Stimulated activated naive B cell treated with anti-CD40 and anti-IgM and Interleukin-4, amounts not matched to agents 10 μg/mL and 1 μg/mL and 100 μg/mL, for 72 hours (primary cell): ENCODE data around the gene TDRD10.

Experiments
- ATAC-seq, 2 donors: fragments of 150-1000 bp; cut with Tn5 transposase; replicated peaks; 2 replicates each; pipeline ENCODE4 v1.10.0; 2021; ENCODE audit warnings: moderate library complexity in 1 of 2
- DNase-seq: peaks from one replicate; pipeline ENCODE4 v3.0.0; 2021
- H3K27ac Mint-ChIP-seq: one replicate; pipeline ENCODE4 v1.8.0; 2022; ENCODE audit warnings: mild to moderate bottlenecking, mixed read lengths
- H3K27me3 Mint-ChIP-seq, 2 donors: one replicate each; pipeline ENCODE4 v1.8.0; 2022; ENCODE audit warnings: mixed read lengths in 2 of 2
- H3K36me3 Mint-ChIP-seq, 2 donors: one replicate each; pipeline ENCODE4 v1.8.0; 2022; ENCODE audit warnings: mixed read lengths in 2 of 2, mild to moderate bottlenecking in 1 of 2
- H3K4me1 Mint-ChIP-seq, 2 donors: one replicate each; pipeline ENCODE4 v1.8.0; 2022; ENCODE audit warnings: mixed read lengths in 2 of 2, mild to moderate bottlenecking in 1 of 2
- H3K4me3 Mint-ChIP-seq, 2 donors: one replicate each; pipeline ENCODE4 v1.8.0; 2022; ENCODE audit warnings: mild to moderate bottlenecking in 2 of 2, mixed read lengths in 2 of 2, moderate library complexity in 1 of 2
- H3K9me3 Mint-ChIP-seq, 2 donors: one replicate each; pipeline ENCODE4 v1.8.0; 2022; ENCODE audit warnings: mixed read lengths in 2 of 2, mild to moderate bottlenecking in 1 of 2

The TDRD10 gene

GRCh38 chr1:154546264-154547063 lies 44.4 kb downstream of the TDRD10 start:
- H3K4me1 Mint-ChIP-seq: peaks cover 15 to 24% of the 10 kb centered on the region in 2 donors
- H3K27ac Mint-ChIP-seq: no peak overlapping the region

GRCh38 chr1:154547105-154547732 lies 45.2 kb downstream of the TDRD10 start:
- Mint-ChIP-seq H3K4me3 (no peak overlapping the region), H3K27ac (no peak overlapping the region), H3K9me3 (no peaks in the 10 kb centered on the region), H3K27me3 (peaks cover 4 to 10% of the 10 kb centered on the region in 2 donors), H3K36me3 (peaks cover 14 to 37% of the 10 kb centered on the region in 2 donors), H3K4me1 (peaks cover 17 to 31% of the 10 kb centered on the region in 2 donors)
- ATAC-seq (no peak), DNase-seq (no peak)

More at GRCh38 chr1:154546264-154547063, 44.4 kb downstream of the TDRD10 start:
- peaks cover 9 to 30% of the 10 kb centered on the region in 2 donors for H3K36me3 Mint-ChIP-seq
- ATAC-seq: peak; percentile 90 to 91
- no peak overlapping the region for H3K4me3 Mint-ChIP-seq
- H3K27me3 Mint-ChIP-seq: peaks cover 10 to 15% of the 10 kb centered on the region in 2 donors
- H3K9me3 Mint-ChIP-seq: no peaks in the 10 kb centered on the region
- DNase-seq: peak; percentile 43

- no peak overlapping the region for H3K4me3 Mint-ChIP-seq
- H3K4me1 Mint-ChIP-seq: peaks cover 17 to 37% of the 10 kb centered on the region in 2 donors
- H3K9me3 Mint-ChIP-seq: no peaks in the 10 kb centered on the region
- DNase-seq (no peak), ATAC-seq (no peak)
- no peak overlapping the region for H3K27ac Mint-ChIP-seq
- H3K27me3 Mint-ChIP-seq: peaks cover 4 to 9% of the 10 kb centered on the region in 2 donors
- peaks cover 16 to 44% of the 10 kb centered on the region in 2 donors for H3K36me3 Mint-ChIP-seq
Measured at GRCh38 chr1:154548028-154548427, 46.0 kb downstream of the TDRD10 start.

GRCh38 chr1:154549202-154549770 lies 47.3 kb downstream of the TDRD10 start:
- H3K4me3 Mint-ChIP-seq: no peak overlapping the region
- H3K27ac Mint-ChIP-seq: no peak overlapping the region
- H3K36me3 Mint-ChIP-seq: peaks cover 22 to 54% of the 10 kb centered on the region in 2 donors
- ATAC-seq (no peak), DNase-seq (no peak)
- peaks cover 4 to 9% of the 10 kb centered on the region in 2 donors for H3K27me3 Mint-ChIP-seq
- peaks cover 19 to 44% of the 10 kb centered on the region in 2 donors for H3K4me1 Mint-ChIP-seq
- H3K9me3 Mint-ChIP-seq: no peaks in the 10 kb centered on the region

GRCh38 chr1:154550070-154550469 lies 48.1 kb downstream of the TDRD10 start:
- Mint-ChIP-seq H3K27me3 (peaks cover 0 to 2% of the 10 kb centered on the region in 2 donors), H3K27ac (peak overlapping the region; percentile 2), H3K9me3 (no peaks in the 10 kb centered on the region), H3K4me3 (no peak overlapping the region), H3K4me1 (peaks cover 19 to 44% of the 10 kb centered on the region in 2 donors), H3K36me3 (peaks cover 26 to 61% of the 10 kb centered on the region in 2 donors)
- DNase-seq: no peak
- no peak for ATAC-seq

- Mint-ChIP-seq H3K9me3 (no peaks in the 10 kb centered on the region), H3K36me3 (peaks cover 30 to 66% of the 10 kb centered on the region in 2 donors)
Measured at GRCh38 chr1:154550657-154551056, 48.6 kb downstream of the TDRD10 start.

GRCh38 chr1:154551474-154551873 lies 49.5 kb downstream of the TDRD10 start:
- Mint-ChIP-seq H3K27me3 (no peaks in the 10 kb centered on the region), H3K36me3 (peaks cover 31 to 73% of the 10 kb centered on the region in 2 donors), H3K4me1 (peaks cover 23 to 58% of the 10 kb centered on the region in 2 donors), H3K27ac (peak overlapping the region; percentile 59), H3K4me3 (no peak overlapping the region), H3K9me3 (no peaks in the 10 kb centered on the region)
- no peak for ATAC-seq
- no peak for DNase-seq

More at GRCh38 chr1:154550657-154551056, 48.6 kb downstream of the TDRD10 start:
- DNase-seq: no peak
- H3K4me3 Mint-ChIP-seq: no peak overlapping the region
- peaks cover 19 to 50% of the 10 kb centered on the region in 2 donors for H3K4me1 Mint-ChIP-seq
- ATAC-seq: no peak
- H3K27me3 Mint-ChIP-seq: no peaks in the 10 kb centered on the region
- peak overlapping the region; percentile 2 for H3K27ac Mint-ChIP-seq

DNA sequence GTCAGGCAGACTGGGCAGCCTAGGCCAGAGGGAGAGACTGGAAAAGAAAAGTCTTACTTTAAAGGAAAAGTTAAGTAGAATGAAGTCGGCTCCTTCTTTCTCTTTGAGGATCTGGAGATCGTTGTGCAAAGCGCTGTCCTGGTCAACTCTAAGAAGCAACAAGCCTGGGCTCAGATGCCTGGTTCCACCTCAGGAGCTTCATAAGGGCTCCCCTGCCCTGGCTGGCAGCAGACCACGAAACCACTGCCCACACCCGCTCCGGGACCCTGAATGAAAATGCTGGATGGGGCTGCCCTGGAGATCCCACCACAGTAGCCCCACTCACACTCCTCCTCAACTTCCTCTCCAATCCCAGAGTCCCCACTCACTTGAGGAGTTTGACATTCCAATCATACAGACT lies 50.0 kb downstream of the TDRD10 start:
- no peak for DNase-seq
- H3K36me3 Mint-ChIP-seq: peaks cover 33 to 74% of the 10 kb centered on the region in 2 donors
- peak overlapping the region; percentile 59 for H3K27ac Mint-ChIP-seq
- no peaks in the 10 kb centered on the region for H3K27me3 Mint-ChIP-seq
- H3K4me1 Mint-ChIP-seq: peaks cover 23 to 64% of the 10 kb centered on the region in 2 donors
- ATAC-seq: no peak
- no peak overlapping the region for H3K4me3 Mint-ChIP-seq
- H3K9me3 Mint-ChIP-seq: no peaks in the 10 kb centered on the region

DNA sequence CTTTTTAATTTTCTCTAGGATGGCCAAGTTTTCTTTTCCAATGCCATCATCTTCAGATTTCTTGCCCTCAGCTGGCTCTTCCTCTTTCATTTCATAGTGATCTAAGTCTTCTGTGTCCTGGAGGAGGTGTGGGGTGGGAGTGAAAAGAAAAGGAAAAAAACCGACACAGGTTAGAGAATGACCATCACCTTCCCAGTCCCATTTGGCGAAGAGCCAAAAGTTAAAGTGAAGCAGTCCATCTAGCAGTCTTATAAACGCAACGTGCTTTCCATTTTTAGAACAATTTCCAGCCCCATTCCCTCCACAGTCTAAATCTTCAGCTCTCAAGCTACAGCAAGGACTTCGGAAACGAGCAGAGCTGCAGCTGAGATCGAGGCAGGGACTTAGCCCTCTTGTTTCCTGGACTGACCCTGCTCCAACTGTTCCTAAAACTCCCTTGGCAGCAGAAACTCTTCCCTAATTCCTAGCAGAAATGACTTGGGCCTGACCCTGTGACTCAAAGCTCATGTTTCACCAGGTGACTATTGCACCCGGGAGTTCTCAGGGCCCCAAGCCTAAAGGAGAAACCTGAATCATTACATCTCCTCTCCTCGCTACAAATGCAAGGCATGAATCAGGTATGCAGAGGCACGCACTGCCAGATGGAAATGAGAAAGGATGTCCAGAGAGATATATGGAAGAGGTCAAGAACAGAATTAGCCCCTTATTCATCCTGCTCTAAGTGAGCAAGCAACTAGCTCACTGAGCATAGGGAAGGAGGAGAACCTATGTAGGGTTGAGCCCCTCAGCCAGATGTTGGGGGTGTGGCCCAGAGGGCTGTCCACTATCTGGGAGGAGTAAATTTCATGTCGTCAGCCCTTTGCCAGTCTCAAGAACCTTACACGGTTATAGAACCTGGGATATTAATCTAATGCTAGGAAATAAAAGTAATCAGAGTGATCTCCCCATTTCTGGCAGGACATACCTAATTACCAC lies 51.3 kb downstream of the TDRD10 start:
- H3K4me3 Mint-ChIP-seq: no peak overlapping the region
- H3K27me3 Mint-ChIP-seq: no peaks in the 10 kb centered on the region
- peaks cover 28 to 73% of the 10 kb centered on the region in 2 donors for H3K4me1 Mint-ChIP-seq
- ATAC-seq (no peak), DNase-seq (no peak)
- H3K36me3 Mint-ChIP-seq: peaks cover 33 to 74% of the 10 kb centered on the region in 2 donors
- no peak overlapping the region for H3K27ac Mint-ChIP-seq
- H3K9me3 Mint-ChIP-seq: no peaks in the 10 kb centered on the region

- Mint-ChIP-seq H3K36me3 (peaks cover 24 to 51% of the 10 kb centered on the region in 2 donors), H3K4me1 (peaks cover 21 to 60% of the 10 kb centered on the region in 2 donors), H3K9me3 (no peaks in the 10 kb centered on the region), H3K27ac (peak overlapping the region; percentile 20), H3K4me3 (peak overlapping the region; percentile 23 to 89), H3K27me3 (no peaks in the 10 kb centered on the region)
- no peak for ATAC-seq
- DNase-seq: no peak
Measured at GRCh38 chr1:154556422-154556821, 54.4 kb downstream of the TDRD10 start.

DNA sequence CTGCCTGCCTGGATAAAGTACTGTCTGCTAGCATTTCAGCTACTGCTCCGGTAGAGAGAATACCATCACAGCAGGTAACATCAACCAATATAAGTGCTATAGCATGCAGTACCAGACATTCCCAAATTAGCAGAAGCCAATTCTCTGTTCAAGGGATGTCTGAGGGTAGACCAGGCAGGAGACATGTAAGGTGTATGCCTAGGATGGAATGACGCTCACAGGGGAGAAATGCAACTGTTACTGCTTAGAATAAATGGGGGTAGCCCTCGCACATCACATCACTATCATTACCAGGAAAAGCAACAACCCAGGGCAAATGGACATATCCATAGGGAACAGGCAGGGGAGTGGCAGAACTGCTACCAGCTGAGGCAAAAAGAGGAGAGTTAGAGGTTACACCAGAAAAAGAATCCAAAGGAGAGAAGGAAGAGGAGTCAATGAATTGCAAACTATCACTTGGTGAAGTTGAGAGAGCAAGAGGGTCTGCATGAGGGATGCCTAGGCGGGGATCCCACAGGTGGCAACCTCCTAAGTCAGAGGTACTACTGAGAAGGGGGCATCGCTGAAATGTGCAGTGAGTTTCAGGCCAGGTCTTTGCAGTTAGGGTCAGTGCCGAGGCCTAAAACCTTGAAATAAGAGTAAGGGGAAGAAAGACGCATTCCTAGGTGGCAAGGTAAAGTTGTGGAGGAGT lies 55.4 kb downstream of the TDRD10 start:
- peak overlapping the region; percentile 93 for H3K27ac Mint-ChIP-seq
- no peak for DNase-seq
- no peak for ATAC-seq
- no peaks in the 10 kb centered on the region for H3K27me3 Mint-ChIP-seq
- H3K4me3 Mint-ChIP-seq: peak overlapping the region; percentile 89 to 90
- no peaks in the 10 kb centered on the region for H3K9me3 Mint-ChIP-seq
- peaks cover 20 to 50% of the 10 kb centered on the region in 2 donors for H3K4me1 Mint-ChIP-seq
- H3K36me3 Mint-ChIP-seq: peaks cover 19 to 42% of the 10 kb centered on the region in 2 donors

DNA sequence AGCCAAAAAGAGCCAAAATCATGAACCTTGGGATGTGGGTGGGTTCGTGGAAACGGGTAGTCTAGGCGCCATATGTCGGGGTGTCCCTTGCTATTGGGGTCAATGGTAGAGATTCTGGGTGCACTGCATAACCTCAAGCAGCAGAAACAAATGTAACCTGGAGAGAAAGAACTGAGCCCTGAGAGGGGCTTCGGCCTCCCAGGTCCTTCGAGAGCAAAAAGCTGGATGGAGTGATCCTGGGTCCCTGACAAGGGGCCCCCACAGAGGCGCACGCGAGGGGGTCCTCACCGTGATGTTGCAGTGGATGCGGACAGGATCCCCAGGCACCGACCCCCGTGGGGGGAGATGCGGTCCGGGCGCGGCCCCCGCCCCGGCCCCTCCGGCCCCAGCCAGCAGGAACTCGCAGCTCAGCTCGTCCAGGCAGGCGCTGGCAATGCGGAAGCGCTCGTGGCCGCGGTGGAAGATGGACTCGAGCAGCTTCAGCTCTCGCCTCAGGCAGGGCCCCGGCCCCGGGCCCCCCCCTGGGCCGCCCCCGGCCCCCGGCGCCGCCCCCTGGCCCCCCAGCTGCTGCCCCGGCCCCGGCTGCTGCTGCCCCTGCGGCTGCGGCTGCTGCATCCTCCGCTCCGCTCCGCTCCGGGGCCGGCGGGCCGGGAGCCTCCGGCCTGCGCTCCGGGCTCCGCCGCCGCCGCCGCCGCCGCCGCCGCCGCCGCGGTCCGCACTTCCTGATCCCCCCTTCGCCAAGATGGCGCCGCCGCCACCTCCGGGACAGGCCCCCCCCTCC lies 56.1 kb downstream of the TDRD10 start, which contains the start of gene UBE2Q1:
Gene UBE2Q1 (minus strand): TSS at position 724 of the 781 bp plus-strand sequence. CDS start 109 bp downstream, at position 615.
- Mint-ChIP-seq H3K4me3 (peak within 1 kb of the TSS; percentile 92 to 95), H3K36me3 (peaks cover 16 to 36% of the 10 kb centered on the region in 2 donors), H3K27ac (peak within 1 kb of the TSS; percentile 93), H3K9me3 (no peaks in the 10 kb centered on the region), H3K27me3 (no peaks in the 10 kb centered on the region), H3K4me1 (peaks cover 20 to 46% of the 10 kb centered on the region in 2 donors)
- peak; percentile 12 to 15 for ATAC-seq
- peak; percentile 18 for DNase-seq
